ENCODE measurements around the gene SPATA31C1.

DNA sequence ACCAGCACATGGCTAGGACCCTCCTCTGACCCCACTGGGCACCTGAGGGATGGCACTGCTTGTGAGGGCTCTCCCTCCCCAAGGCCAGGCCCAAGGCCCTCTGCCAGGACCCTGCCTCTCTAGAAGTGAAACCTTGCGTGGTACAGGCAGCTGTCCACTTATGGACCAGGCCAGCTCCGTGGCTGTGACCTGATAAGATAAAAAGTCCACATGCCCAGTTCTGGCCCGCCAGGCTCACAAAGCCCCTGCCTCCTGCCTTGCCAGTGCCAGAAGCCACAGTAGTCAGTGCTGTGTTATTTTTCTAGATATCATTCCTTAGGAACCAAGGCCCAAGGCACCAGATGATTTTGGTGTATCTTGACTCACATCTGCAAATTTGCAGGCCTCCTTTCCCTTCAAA, 49.1 kb upstream of the SPATA31C1 start:
- TF ChIP-seq, protein P1, sequence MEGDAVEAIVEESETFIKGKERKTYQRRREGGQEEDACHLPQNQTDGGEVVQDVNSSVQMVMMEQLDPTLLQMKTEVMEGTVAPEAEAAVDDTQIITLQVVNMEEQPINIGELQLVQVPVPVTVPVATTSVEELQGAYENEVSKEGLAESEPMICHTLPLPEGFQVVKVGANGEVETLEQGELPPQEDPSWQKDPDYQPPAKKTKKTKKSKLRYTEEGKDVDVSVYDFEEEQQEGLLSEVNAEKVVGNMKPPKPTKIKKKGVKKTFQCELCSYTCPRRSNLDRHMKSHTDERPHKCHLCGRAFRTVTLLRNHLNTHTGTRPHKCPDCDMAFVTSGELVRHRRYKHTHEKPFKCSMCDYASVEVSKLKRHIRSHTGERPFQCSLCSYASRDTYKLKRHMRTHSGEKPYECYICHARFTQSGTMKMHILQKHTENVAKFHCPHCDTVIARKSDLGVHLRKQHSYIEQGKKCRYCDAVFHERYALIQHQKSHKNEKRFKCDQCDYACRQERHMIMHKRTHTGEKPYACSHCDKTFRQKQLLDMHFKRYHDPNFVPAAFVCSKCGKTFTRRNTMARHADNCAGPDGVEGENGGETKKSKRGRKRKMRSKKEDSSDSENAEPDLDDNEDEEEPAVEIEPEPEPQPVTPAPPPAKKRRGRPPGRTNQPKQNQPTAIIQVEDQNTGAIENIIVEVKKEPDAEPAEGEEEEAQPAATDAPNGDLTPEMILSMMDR (IDR thresholded peaks at IDR 0.05; ENCODE audit: control extremely low read depth in 1 of 3, insufficient read depth in 1 of 3, low read depth in 1 of 3, low read length in 3 of 3), result no peak
- TF ChIP-seq SRF (IDR thresholded peaks at IDR 0.05; ENCODE audit: low read depth, low read length), result no peak
- no peak for TF ChIP-seq SUZ12 (IDR thresholded peaks at IDR 0.05; ENCODE audit: low read length)
- no peak for TF ChIP-seq EZH2 (IDR thresholded peaks at IDR 0.05; ENCODE audit: low read depth, low read length, severe bottlenecking)
- no peak for TF ChIP-seq EGR1 (IDR thresholded peaks at IDR 0.05; ENCODE audit: borderline replicate concordance, low read depth, low read length)
